Liver (tissue), 9 donors: ENCODE data around the gene MAPK1. TPM values are rescaled to one million over a fixed set of nuclear protein-coding genes. Genes with fewer than 3 reads are reported as not detected.
"Not testable (repeated sequence)": the region's sequence is repeated elsewhere in the genome, so short reads cannot be mapped to it uniquely, and the experiment has no call there.

Experiments
- DNase-seq: peaks from one replicate; pipeline ENCODE4 v3.0.0-alpha.2; 2017; ENCODE audit warnings: low spot score
- H3K27ac ChIP-seq, 2 donors: one replicate each; pipeline ENCODE4 v1.7.0; 2013; ENCODE audit warnings: inconsistent platforms in 2 of 2, low read length in 2 of 2, control low read depth in 1 of 2, low read depth in 1 of 2, mild to moderate bottlenecking in 1 of 2
- H3K27me3 ChIP-seq, 4 donors: one replicate each; pipeline versions ENCODE4 v1.6.1 to v1.7.0; 2013; ENCODE audit warnings: low read length in 3 of 4, inconsistent platforms in 1 of 4, mild to moderate bottlenecking in 1 of 4, moderate library complexity in 1 of 4; ENCODE audit not compliant: control insufficient read depth in 4 of 4, insufficient read depth in 4 of 4
- H3K36me3 ChIP-seq, 4 donors: one replicate each; pipeline versions ENCODE4 v1.6.1 to v1.7.0; 2013; ENCODE audit warnings: low read length in 3 of 4, mild to moderate bottlenecking in 3 of 4, low read depth in 1 of 4, moderate library complexity in 1 of 4; ENCODE audit not compliant: control insufficient read depth in 4 of 4, insufficient read depth in 3 of 4
- H3K4me1 ChIP-seq, 4 donors: one replicate each; pipeline versions ENCODE4 v1.6.1 to v1.7.0; 2013; ENCODE audit warnings: low read length in 3 of 4, mild to moderate bottlenecking in 3 of 4, moderate library complexity in 1 of 4; ENCODE audit not compliant: control insufficient read depth in 4 of 4, insufficient read depth in 4 of 4
- H3K4me3 ChIP-seq, 3 donors: one replicate each; pipeline versions ENCODE4 v1.6.1 to v1.7.0; 2013; ENCODE audit warnings: low read length in 3 of 3, control low read depth in 1 of 3, low read depth in 1 of 3, mild to moderate bottlenecking in 1 of 3
- H3K9ac ChIP-seq, 2 donors: one replicate each; pipeline ENCODE4 v1.7.0; 2013; ENCODE audit warnings: low read length in 2 of 2, mild to moderate bottlenecking in 2 of 2, moderate library complexity in 2 of 2, control low read depth in 1 of 2, low read depth in 1 of 2
- H3K9me3 ChIP-seq, 4 donors: one replicate each; pipeline versions ENCODE4 v1.6.1 to v1.7.0; 2013; ENCODE audit warnings: low read length in 3 of 4; ENCODE audit not compliant: control insufficient read depth in 4 of 4
- EGR1 ChIP-seq, 2 donors: IDR thresholded peaks; 2 replicates each; pipeline ENCODE4 v1.6.1; 2016 to 2018; ENCODE audit warnings: antibody characterized with exemption in 2 of 2, low read depth in 2 of 2
- FOXA1 ChIP-seq: IDR thresholded peaks from 2 replicates; pipeline ENCODE4 v1.6.1; 2016; ENCODE audit warnings: antibody characterized with exemption
- FOXA2 ChIP-seq: IDR thresholded peaks from 2 replicates; pipeline ENCODE4 v1.6.1; 2016; ENCODE audit warnings: antibody characterized with exemption
- GABPA ChIP-seq, 2 donors: IDR thresholded peaks in 1 of 2; conservative IDR thresholded peaks in 1 of 2; 2 replicates each; pipeline ENCODE4 v1.6.1; 2016; ENCODE audit warnings: antibody characterized with exemption in 2 of 2, mild to moderate bottlenecking in 1 of 2, moderate library complexity in 1 of 2
- HNF4A ChIP-seq, 2 donors: conservative IDR thresholded peaks; 2 replicates each; pipeline ENCODE4 v1.6.1; 2016; ENCODE audit warnings: antibody characterized with exemption in 2 of 2, mild to moderate bottlenecking in 2 of 2
- HNF4G ChIP-seq: IDR thresholded peaks from 2 replicates; pipeline ENCODE4 v1.6.1; 2016; ENCODE audit warnings: antibody characterized with exemption
- JUND ChIP-seq, 2 donors: IDR thresholded peaks; 2 replicates each; pipeline ENCODE4 v1.6.1; 2016; ENCODE audit warnings: antibody characterized with exemption in 2 of 2
- MAX ChIP-seq: IDR thresholded peaks from 2 replicates; pipeline ENCODE4 v1.6.1; 2016; ENCODE audit warnings: antibody characterized with exemption
- NR2F2 ChIP-seq: IDR thresholded peaks from 2 replicates; pipeline ENCODE4 v1.6.1; 2016; ENCODE audit warnings: antibody characterized with exemption
- RAD21 ChIP-seq, 2 donors: IDR thresholded peaks; 2 replicates each; pipeline ENCODE4 v1.6.1; 2016; ENCODE audit warnings: antibody characterized with exemption in 2 of 2, mild to moderate bottlenecking in 2 of 2
- REST ChIP-seq: IDR thresholded peaks from 2 replicates; pipeline ENCODE4 v1.6.1; 2016; ENCODE audit warnings: antibody characterized with exemption, mild to moderate bottlenecking
- RXRA ChIP-seq, 2 donors: IDR thresholded peaks; 2 replicates each; pipeline ENCODE4 v1.6.1; 2017 to 2018; ENCODE audit warnings: antibody characterized with exemption in 2 of 2, mild to moderate bottlenecking in 1 of 2
- SP1 ChIP-seq: IDR thresholded peaks from 2 replicates; pipeline ENCODE4 v1.6.1; 2018; ENCODE audit warnings: antibody characterized with exemption, mild to moderate bottlenecking
- WGBS: extraction: QIAGEN DNeasy Blood & Tissue Kit; methylation state at CpG from one replicate; pipeline ENCODE4 v1.1.7; 2013; 5-methylcytosine and 5-hydroxymethylcytosine counted together
- polyA plus RNA-seq, 2 donors: library from polyadenylated mRNA; stranded (reverse) in 1 of 2; unstranded in 1 of 2; fragments of 200-250 nt in 1 of 2; fragments of >200 nt in 1 of 2; fragmentation: Nextera tagmentation in 1 of 2; extraction: Ambion mirVana in 1 of 2; gene quantifications; one replicate each; pipeline versions ENCODE4 v1.2.1 to v1.2.3, GENCODE V29; 2013 to 2015
- total RNA-seq, 2 donors: library from RNA; depleted of rRNA; stranded (reverse); fragments of >200 nt; gene quantifications; one replicate each; pipeline ENCODE4 v1.2.3, GENCODE V29; 2014
- TF ChIP-seq, protein P1 (sequence below): IDR thresholded peaks from 2 replicates; pipeline ENCODE4 v1.6.1; 2016; ENCODE audit warnings: antibody characterized with exemption
- donor health status: healthy.
- donor health status: healthy.
- donor health status: healthy.
- donor health status: healthy.
- donor health status: healthy.

The MAPK1 gene
- total and polyA plus RNA-seq, 4 donors: 8.3 to 31.8 (median 22.8) TPM

DNA sequence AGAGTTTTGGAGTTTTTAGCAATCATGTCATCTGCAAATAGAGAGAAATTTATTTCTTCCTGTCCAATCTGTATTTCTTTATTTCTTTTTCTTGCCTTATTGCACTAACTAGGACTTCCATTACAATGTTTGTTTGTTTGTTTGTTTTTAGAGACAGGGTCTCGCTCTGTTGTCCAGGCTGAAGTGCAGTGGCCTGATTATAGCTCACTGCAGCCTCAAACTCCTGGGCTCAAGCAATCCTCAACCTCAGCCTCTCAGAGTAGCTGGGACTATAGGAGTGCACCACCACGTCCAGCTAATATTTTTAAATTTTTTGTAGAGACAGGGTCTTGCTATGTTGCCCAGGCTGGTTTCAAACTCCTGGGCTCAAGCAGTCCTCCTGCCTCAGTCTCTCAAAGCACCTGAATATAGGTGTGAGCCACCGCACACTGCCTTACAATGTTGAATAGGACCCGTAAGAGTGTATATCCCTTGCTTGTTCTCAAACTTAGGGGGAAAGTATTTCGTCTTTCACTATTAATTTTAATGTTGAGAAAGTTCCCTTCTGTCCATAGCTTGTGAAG is 29.6 kb upstream of the MAPK1 start:
- Histone ChIP-seq H3K9ac (no peak overlapping the region), H3K9me3 (no peaks in the 10 kb centered on the region), H3K27me3 (no peaks in the 10 kb centered on the region), H3K36me3 (no peaks in the 10 kb centered on the region), H3K4me3 (no peak overlapping the region), H3K27ac (no peak overlapping the region), H3K4me1 (no peaks in the 10 kb centered on the region)
- no peak for DNase-seq
- TF ChIP-seq EGR1 (IDR thresholded peaks at IDR 0.05; ENCODE audit: low read depth in 2 of 2) (no peak), GABPA (IDR thresholded peaks at IDR 0.05 in 1 of 2, conservative IDR thresholded peaks at IDR 0.05 in 1 of 2) (no peak), NR2F2 (no peak), RAD21 (IDR thresholded peaks at IDR 0.05) (no peak), HNF4G (no peak), FOXA1 (no peak), JUND (IDR thresholded peaks at IDR 0.05) (no peak)
- 97% methylated on average over 5 of the region's 5 CpGs for WGBS

DNA sequence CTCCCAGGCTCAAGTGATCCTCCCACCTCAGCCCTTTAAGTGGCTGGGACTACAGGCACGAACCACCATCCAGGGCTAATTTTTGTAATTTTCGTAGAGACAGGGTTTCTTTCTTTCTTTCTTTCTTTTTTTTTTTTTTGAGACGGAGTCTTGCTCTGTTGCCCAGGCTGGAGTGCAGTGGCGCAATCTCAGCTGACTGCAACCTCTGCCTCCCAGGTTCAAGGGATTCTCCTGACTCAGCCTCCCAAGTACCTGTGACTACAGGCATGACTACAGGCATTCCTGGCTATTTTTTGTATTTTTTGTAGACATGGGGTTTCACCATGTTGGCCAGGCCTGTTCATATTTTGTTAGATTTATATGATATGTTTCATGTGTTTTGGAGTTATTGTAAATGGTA is 28.8 kb upstream of the MAPK1 start:
- H3K9me3 ChIP-seq, H3K27me3 ChIP-seq, H3K27ac ChIP-seq, H3K36me3 ChIP-seq, DNase-seq, H3K9ac ChIP-seq, H3K4me3 ChIP-seq, H3K4me1 ChIP-seq: not testable (repeated sequence)
- WGBS: 93% methylated on average over 4 of the region's 4 CpGs

DNA sequence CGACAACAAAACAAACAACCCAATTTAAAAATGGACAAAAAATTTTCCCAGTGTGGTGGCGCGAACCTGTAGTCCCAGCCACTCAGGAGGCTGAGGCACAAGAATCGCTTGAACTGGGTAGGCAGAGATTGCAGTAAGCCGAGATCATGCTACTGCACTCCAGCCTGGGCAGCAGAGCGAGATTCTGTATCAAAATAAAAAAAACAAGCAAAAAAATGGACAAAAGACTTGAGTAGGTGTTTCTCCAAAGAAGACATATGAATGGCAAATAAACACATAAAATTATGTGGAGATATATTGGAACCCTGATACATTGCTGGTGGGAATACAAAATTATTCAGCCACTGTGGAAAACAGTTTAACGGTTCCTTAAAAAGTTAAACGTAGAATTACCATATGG is 27.4 kb upstream of the MAPK1 start:
- TF ChIP-seq RXRA (IDR thresholded peaks at IDR 0.05): no peak
- no peak for TF ChIP-seq FOXA1
- Histone ChIP-seq H3K4me1 (no peaks in the 10 kb centered on the region), H3K9me3 (no peaks in the 10 kb centered on the region), H3K36me3 (no peaks in the 10 kb centered on the region), H3K27me3 (no peaks in the 10 kb centered on the region), H3K27ac (no peak overlapping the region), H3K9ac (no peak overlapping the region), H3K4me3 (no peak overlapping the region)
- no peak for DNase-seq
- WGBS: 91% methylated on average over 8 of the region's 8 CpGs

DNA sequence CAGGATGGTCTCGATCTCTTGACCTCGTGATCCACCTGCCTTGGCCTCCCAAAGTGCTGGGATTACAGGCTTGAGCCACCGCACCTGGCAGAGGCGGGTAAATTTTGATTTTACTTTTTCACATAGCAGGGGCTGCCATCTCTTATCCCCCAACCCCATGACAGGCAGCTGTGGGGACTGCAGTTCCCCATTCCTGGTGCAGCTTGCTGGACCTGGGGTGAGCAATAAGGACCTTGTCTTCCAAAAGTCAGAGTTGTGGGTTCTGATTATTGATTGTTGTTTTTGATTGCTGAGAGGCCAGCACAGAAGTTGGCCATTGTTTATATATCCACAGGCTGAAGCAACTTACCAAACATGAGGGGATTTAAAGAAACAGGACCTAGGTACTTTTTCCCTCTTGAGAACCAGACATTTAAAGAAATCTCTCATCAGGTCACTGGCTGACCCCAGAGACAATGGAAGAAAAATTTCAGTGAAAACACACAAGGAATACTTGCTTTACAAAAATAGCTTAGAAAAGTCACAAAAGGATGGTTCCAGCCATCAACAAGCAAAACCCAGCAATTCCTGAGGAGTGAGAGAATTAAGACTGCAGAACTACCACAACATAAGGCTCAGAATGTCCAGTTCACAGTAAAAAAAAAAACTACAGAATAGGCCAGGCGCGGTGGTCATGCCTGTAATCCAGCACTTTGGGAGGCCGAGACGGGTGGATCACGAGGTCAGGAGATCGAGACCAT is 22.0 kb upstream of the MAPK1 start:
- Histone ChIP-seq H3K27me3 (no peaks in the 10 kb centered on the region), H3K36me3 (no peaks in the 10 kb centered on the region), H3K4me3 (no peak overlapping the region), H3K4me1 (no peaks in the 10 kb centered on the region), H3K9ac (no peak overlapping the region), H3K9me3 (no peaks in the 10 kb centered on the region), H3K27ac (no peak overlapping the region)
- 96% methylated on average over 10 of the region's 10 CpGs for WGBS
- TF ChIP-seq NR2F2 (no peak), FOXA2 (no peak), GABPA (IDR thresholded peaks at IDR 0.05 in 1 of 2, conservative IDR thresholded peaks at IDR 0.05 in 1 of 2) (no peak), RXRA (IDR thresholded peaks at IDR 0.05) (no peak), SP1 (no peak), REST (no peak), MAX (no peak), HNF4A (conservative IDR thresholded peaks at IDR 0.05) (no peak)
- TF ChIP-seq, protein P1, sequence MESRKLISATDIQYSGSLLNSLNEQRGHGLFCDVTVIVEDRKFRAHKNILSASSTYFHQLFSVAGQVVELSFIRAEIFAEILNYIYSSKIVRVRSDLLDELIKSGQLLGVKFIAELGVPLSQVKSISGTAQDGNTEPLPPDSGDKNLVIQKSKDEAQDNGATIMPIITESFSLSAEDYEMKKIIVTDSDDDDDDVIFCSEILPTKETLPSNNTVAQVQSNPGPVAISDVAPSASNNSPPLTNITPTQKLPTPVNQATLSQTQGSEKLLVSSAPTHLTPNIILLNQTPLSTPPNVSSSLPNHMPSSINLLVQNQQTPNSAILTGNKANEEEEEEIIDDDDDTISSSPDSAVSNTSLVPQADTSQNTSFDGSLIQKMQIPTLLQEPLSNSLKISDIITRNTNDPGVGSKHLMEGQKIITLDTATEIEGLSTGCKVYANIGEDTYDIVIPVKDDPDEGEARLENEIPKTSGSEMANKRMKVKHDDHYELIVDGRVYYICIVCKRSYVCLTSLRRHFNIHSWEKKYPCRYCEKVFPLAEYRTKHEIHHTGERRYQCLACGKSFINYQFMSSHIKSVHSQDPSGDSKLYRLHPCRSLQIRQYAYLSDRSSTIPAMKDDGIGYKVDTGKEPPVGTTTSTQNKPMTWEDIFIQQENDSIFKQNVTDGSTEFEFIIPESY: no peak
- no peak for DNase-seq
